K562 treated with DMSO at 1 percent for 48 hours (cell line): ENCODE data around the gene ETDB. TPM values are rescaled to one million over a fixed set of nuclear protein-coding genes. Genes with fewer than 3 reads are reported as not detected.

Experiments used
- total RNA-seq: library from RNA; unstranded; fragments of 300-600 nt; gene quantifications from 2 replicates; pipeline ENCODE4 v1.2.3, GENCODE V29; 2022; ENCODE audit warnings: low replicate concordance; ENCODE audit errors: extremely low read depth

Gene ETDB
- not detected in 2 replicates for total RNA-seq

DNA sequence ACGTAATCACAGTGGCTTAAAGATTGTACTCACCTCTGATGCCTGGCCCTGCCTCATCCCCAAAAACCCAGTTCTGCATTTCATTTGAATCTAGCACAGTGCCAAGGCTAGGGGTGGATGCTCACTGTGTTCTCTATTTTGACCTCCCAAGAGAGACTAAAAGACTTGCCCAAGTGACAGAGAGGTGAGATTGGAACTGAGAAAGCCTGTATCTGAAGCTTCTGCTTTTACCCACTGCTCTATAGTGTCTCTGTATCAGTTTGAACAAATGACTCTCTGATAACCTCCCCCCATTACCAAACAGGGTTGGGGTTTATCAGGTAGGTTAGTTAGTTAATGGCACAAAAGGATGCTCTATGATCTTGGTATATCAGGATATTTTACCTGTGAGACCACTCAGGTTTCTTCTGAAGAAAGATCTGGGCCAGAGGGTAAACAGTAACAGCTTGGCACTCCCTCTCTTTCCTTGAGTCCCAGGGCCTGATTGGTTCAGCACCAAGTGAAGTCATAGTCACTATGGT lies at the start of gene ETDB:
Gene ETDB, minus strand, starts transcription at position 471 of the 521 bp plus-strand sequence. CDS start 1,265 bp downstream, outside the sequence.

Other genes starting within 250 kb of the ETDB start
- gene MOSPD1, start 205.3 kb downstream of the ETDB start, total RNA-seq = not detected in 2 replicates
- not detected in 2 replicates for gene SMIM10, start 129.5 kb downstream of the ETDB start, total RNA-seq
- not detected in 2 replicates for gene RTL8B, start 98.0 kb downstream of the ETDB start, total RNA-seq
- gene RTL8C, start 88.2 kb downstream of the ETDB start, total RNA-seq = not detected in 2 replicates
- gene RTL8A, start 68.4 kb downstream of the ETDB start, total RNA-seq = not detected in 2 replicates
- gene SMIM10L2B, start 21.8 kb downstream of the ETDB start, total RNA-seq = not detected in 2 replicates
- gene CT55, start 50.9 kb upstream of the ETDB start, total RNA-seq = not detected in 2 replicates
- not detected in 2 replicates for gene ETDA, start 131.5 kb upstream of the ETDB start, total RNA-seq
- not detected in 2 replicates for gene ETDC, start 189.0 kb upstream of the ETDB start, total RNA-seq
- gene ZNF75D, start 223.6 kb upstream of the ETDB start, total RNA-seq = not detected in 2 replicates
- gene ZNF449, start 224.3 kb upstream of the ETDB start, total RNA-seq = not detected in 2 replicates